Fibroblast of lung (primary cell): ENCODE data around the gene ACKR4.

ENCODE experiments used
- CTCF ChIP-seq, 2 donors: IDR thresholded peaks in 1 of 2; conservative IDR thresholded peaks in 1 of 2; 1 replicate in 1 of 2; 2 replicates in 1 of 2; pipeline ENCODE4 v1.5.1; 2011 to 2012; ENCODE audit warnings: low read length in 2 of 2, control low read depth in 1 of 2, inconsistent platforms in 1 of 2, low read depth in 1 of 2, mild to moderate bottlenecking in 1 of 2
- EZH2 ChIP-seq: IDR thresholded peaks from 2 replicates; pipeline ENCODE4 v1.5.1; 2012; ENCODE audit warnings: low read length, control low read depth, mild to moderate bottlenecking; ENCODE audit errors: missing control alignments

DNA sequence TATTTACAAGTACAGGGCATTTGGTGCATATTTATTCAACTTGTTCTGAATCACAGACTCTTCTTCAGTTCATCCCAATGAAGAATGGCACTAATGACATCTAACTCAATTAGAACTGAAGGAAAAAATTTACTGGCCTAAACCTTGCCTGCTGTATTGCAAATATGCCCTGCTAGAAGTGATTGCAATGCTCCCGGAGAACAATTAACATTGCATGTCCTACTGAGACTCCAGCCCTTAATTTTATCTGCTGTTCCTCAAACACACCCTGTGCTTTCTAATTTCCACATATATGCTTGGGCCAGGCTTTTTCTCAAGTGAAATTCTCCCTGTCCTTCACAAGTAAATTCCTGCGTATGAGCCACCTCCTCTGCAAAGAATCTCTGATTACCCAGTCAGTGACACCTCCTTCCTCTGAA is 8.3 kb downstream of the ACKR4 start:
- TF ChIP-seq CTCF (conservative IDR thresholded peaks at IDR 0.05 in 1 of 2, IDR thresholded peaks at IDR 0.05 in 1 of 2; ENCODE audit: low read depth in 1 of 2, low read length in 2 of 2) = no peak
- TF ChIP-seq EZH2 = no peak
